Fibroblast of lung (primary cell): ENCODE measurements around the gene LRRC3B.

Experiments
- EZH2 ChIP-seq: IDR thresholded peaks from 2 replicates; pipeline ENCODE4 v1.5.1; 2012; ENCODE audit warnings: low read length, control low read depth, mild to moderate bottlenecking; ENCODE audit errors: missing control alignments
- TF ChIP-seq, protein P1 (sequence below), 2 donors: IDR thresholded peaks in 1 of 2; conservative IDR thresholded peaks in 1 of 2; 1 replicate in 1 of 2; 2 replicates in 1 of 2; pipeline ENCODE4 v1.5.1; 2011 to 2012; ENCODE audit warnings: low read length in 2 of 2, control low read depth in 1 of 2, inconsistent platforms in 1 of 2, low read depth in 1 of 2, mild to moderate bottlenecking in 1 of 2

GRCh38 chr3:26683902-26684301 is 61.3 kb downstream of the LRRC3B start:
- TF ChIP-seq, protein P1, sequence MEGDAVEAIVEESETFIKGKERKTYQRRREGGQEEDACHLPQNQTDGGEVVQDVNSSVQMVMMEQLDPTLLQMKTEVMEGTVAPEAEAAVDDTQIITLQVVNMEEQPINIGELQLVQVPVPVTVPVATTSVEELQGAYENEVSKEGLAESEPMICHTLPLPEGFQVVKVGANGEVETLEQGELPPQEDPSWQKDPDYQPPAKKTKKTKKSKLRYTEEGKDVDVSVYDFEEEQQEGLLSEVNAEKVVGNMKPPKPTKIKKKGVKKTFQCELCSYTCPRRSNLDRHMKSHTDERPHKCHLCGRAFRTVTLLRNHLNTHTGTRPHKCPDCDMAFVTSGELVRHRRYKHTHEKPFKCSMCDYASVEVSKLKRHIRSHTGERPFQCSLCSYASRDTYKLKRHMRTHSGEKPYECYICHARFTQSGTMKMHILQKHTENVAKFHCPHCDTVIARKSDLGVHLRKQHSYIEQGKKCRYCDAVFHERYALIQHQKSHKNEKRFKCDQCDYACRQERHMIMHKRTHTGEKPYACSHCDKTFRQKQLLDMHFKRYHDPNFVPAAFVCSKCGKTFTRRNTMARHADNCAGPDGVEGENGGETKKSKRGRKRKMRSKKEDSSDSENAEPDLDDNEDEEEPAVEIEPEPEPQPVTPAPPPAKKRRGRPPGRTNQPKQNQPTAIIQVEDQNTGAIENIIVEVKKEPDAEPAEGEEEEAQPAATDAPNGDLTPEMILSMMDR (conservative IDR thresholded peaks at IDR 0.05 in 1 of 2, IDR thresholded peaks at IDR 0.05 in 1 of 2; ENCODE audit: low read depth in 1 of 2, low read length in 2 of 2) = no peak
- no peak for TF ChIP-seq EZH2
